IMR-90 (cell line): Measurements from ENCODE around the gene TNFRSF11A. TPM values are rescaled to one million over a fixed set of nuclear protein-coding genes. Genes with fewer than 3 reads are reported as not detected.

Experiments used
- ATAC-seq: fragments of 200-7000 bp; cut with Tn5 transposase; 2 replicates; pipeline ENCODE4 v1.9.1; 2020; ENCODE audit warnings: low read depth, mild to moderate bottlenecking, moderate library complexity
- BruUV-seq: library from RNA; stranded (reverse); fragments of 400-500 nt; replicated peaks from 2 replicates; lab custom pipeline; 2021; lab: Mats Ljungman, UMichigan
- CTCF ChIA-PET: fragments of 300-600 bp; formaldehyde crosslinking; extraction: SDS; loops from one replicate; lab custom pipeline; 2021; ENCODE audit warnings: antibody characterized with exemption; lab: Yijun Ruan, JAX
- POLR2A ChIA-PET: fragments of 300-600 bp; sonication (Branson Sonifier 250); formaldehyde crosslinking; loops from one replicate; lab custom pipeline; 2022; ENCODE audit warnings: antibody characterized with exemption; ENCODE audit not compliant: unreplicated experiment; lab: Charles Lee
- DNase-seq: peaks from one replicate; pipeline ENCODE4 v3.0.0; 2013
- H2AFZ ChIP-seq: replicated peaks from 2 replicates; pipeline ENCODE3; 2013; ENCODE audit warnings: low read length, mild to moderate bottlenecking; ENCODE audit not compliant: poor library complexity
- H2AK5ac ChIP-seq: 2 replicates; pipeline ENCODE4 v1.6.1; 2013; ENCODE audit warnings: low read depth, low read length, inconsistent platforms
- H2AK9ac ChIP-seq: replicated peaks from 2 replicates; pipeline ENCODE3; 2013; ENCODE audit warnings: mild to moderate bottlenecking, low read depth, low read length, moderate library complexity; ENCODE audit not compliant: poor library complexity
- H2BK120ac ChIP-seq: 2 replicates; pipeline ENCODE4 v1.6.1; 2013; ENCODE audit warnings: low read depth, low read length, inconsistent platforms
- H2BK15ac ChIP-seq: 3 replicates; pipeline ENCODE4 v1.6.1; 2013; ENCODE audit warnings: low read depth, low read length, inconsistent platforms
- H2BK20ac ChIP-seq: 2 replicates; pipeline ENCODE4 v1.6.1; 2013; ENCODE audit warnings: low read depth, mild to moderate bottlenecking, inconsistent platforms, low read length, moderate library complexity
- H2BK5ac ChIP-seq: 2 replicates; pipeline ENCODE4 v1.6.1; 2013; ENCODE audit warnings: mild to moderate bottlenecking, low read depth, low read length, inconsistent platforms; ENCODE audit not compliant: poor library complexity, severe bottlenecking
- H3K14ac ChIP-seq: replicated peaks from 2 replicates; pipeline ENCODE4 v1.6.1; 2013; ENCODE audit warnings: low read depth, low read length, inconsistent platforms
- H3K18ac ChIP-seq: 2 replicates; pipeline ENCODE4 v1.6.1; 2013; ENCODE audit warnings: low read depth, low read length, control low read depth
- H3K23ac ChIP-seq: 2 replicates; pipeline ENCODE4 v1.6.1; 2013; ENCODE audit warnings: low read depth, low read length, inconsistent platforms
- H3K27ac ChIP-seq: 2 replicates; pipeline ENCODE4 v1.5.1; 2013; ENCODE audit warnings: mild to moderate bottlenecking, control low read depth, low read length; ENCODE audit not compliant: insufficient read depth
- H3K27me3 ChIP-seq: 2 replicates; pipeline ENCODE4 v1.6.1; 2013; ENCODE audit warnings: low read length; ENCODE audit not compliant: control insufficient read depth, insufficient read depth
- H3K36me3 ChIP-seq: 2 replicates; pipeline ENCODE4 v1.6.1; 2013; ENCODE audit warnings: low read length, mixed read lengths; ENCODE audit not compliant: control insufficient read depth, insufficient read depth
- H3K4ac ChIP-seq: 2 replicates; pipeline ENCODE4 v1.6.1; 2013; ENCODE audit warnings: low read depth, low read length, inconsistent platforms
- H3K4me1 ChIP-seq: 2 replicates; pipeline ENCODE4 v1.6.1; 2013; ENCODE audit warnings: low read length, mixed read lengths; ENCODE audit not compliant: control insufficient read depth, insufficient read depth
- H3K4me2 ChIP-seq: 2 replicates; pipeline ENCODE4 v1.6.1; 2013; ENCODE audit warnings: low read depth, mild to moderate bottlenecking, control low read depth, low read length, moderate library complexity
- H3K4me3 ChIP-seq: 2 replicates; pipeline ENCODE4 v1.5.1; 2013; ENCODE audit warnings: low read depth, mild to moderate bottlenecking, control low read depth, low read length, moderate library complexity; ENCODE audit not compliant: insufficient read depth
- H3K56ac ChIP-seq: 2 replicates; pipeline ENCODE4 v1.6.1; 2013; ENCODE audit warnings: low read length, inconsistent platforms; ENCODE audit not compliant: insufficient read depth; ENCODE audit errors: extremely low read depth
- H3K79me1 ChIP-seq, 2 experiments: 2 replicates each; pipeline ENCODE4 v1.6.1; 2013; ENCODE audit warnings: low read length in 2 of 2, inconsistent platforms in 1 of 2, low read depth in 1 of 2
- H3K9ac ChIP-seq: 2 replicates; pipeline ENCODE4 v1.6.1; 2013; ENCODE audit warnings: low read depth, low read length, control low read depth
- H3K9me1 ChIP-seq: 2 replicates; pipeline ENCODE4 v1.6.1; 2013; ENCODE audit warnings: low read length, inconsistent platforms; ENCODE audit not compliant: insufficient read depth
- H3K9me3 ChIP-seq: 2 replicates; pipeline ENCODE4 v1.6.1; 2013; ENCODE audit warnings: low read length; ENCODE audit not compliant: control insufficient read depth, insufficient read depth
- H4K20me1 ChIP-seq: 2 replicates; pipeline ENCODE4 v1.6.1; 2013; ENCODE audit warnings: low read length, inconsistent platforms; ENCODE audit not compliant: insufficient read depth
- H4K5ac ChIP-seq: 2 replicates; pipeline ENCODE4 v1.6.1; 2013; ENCODE audit warnings: mild to moderate bottlenecking, low read depth, low read length, control low read depth
- H4K8ac ChIP-seq, 2 experiments: 2 replicates each; pipeline ENCODE4 v1.6.1; 2013; ENCODE audit warnings: low read depth in 2 of 2, low read length in 2 of 2, control low read depth in 1 of 2, inconsistent platforms in 1 of 2
- H4K91ac ChIP-seq: 2 replicates; pipeline ENCODE4 v1.6.1; 2013; ENCODE audit warnings: low read depth, low read length, inconsistent platforms; ENCODE audit not compliant: insufficient read depth
- BHLHE40 ChIP-seq: fragments of 150-350 bp; IDR thresholded peaks from 2 replicates; pipeline ENCODE4 v1.6.1; 2016; ENCODE audit warnings: mild to moderate bottlenecking, low read depth, low read length
- CHD1 ChIP-seq: IDR thresholded peaks from 2 replicates; pipeline ENCODE4 v1.6.1; 2012; ENCODE audit warnings: low read depth, low read length, improper control_type of control experiment
- CTCF ChIP-seq: conservative IDR thresholded peaks from 2 replicates; pipeline ENCODE4 v1.5.1; 2012; ENCODE audit warnings: mild to moderate bottlenecking, low read depth, low read length, improper control_type of control experiment
- ELK1 ChIP-seq: fragments of 150-350 bp; IDR thresholded peaks from 2 replicates; pipeline ENCODE4 v1.6.1; 2016; ENCODE audit warnings: low read depth, mild to moderate bottlenecking, low read length, moderate library complexity, borderline replicate concordance
- FOS ChIP-seq: fragments of 150-350 bp; IDR thresholded peaks from 2 replicates; pipeline ENCODE4 v1.6.1; 2016; ENCODE audit warnings: low read depth, low read length
- MAFK ChIP-seq: IDR thresholded peaks from 2 replicates; pipeline ENCODE4 v1.6.1; 2012; ENCODE audit warnings: low read depth, low read length, improper control_type of control experiment
- MAZ ChIP-seq: IDR thresholded peaks from 2 replicates; pipeline ENCODE4 v1.6.1; 2012; ENCODE audit warnings: low read depth, mild to moderate bottlenecking, low read length, improper control_type of control experiment, moderate library complexity, borderline replicate concordance
- MXI1 ChIP-seq: IDR thresholded peaks from 2 replicates; pipeline ENCODE4 v1.6.1; 2012; ENCODE audit warnings: low read depth, mild to moderate bottlenecking, low read length, moderate library complexity, borderline replicate concordance
- NFE2L2 ChIP-seq: fragments of 150-350 bp; IDR thresholded peaks from 2 replicates; pipeline ENCODE4 v1.6.1; 2016; ENCODE audit warnings: low read depth, mild to moderate bottlenecking, low read length
- POLR2A ChIP-seq: IDR thresholded peaks from 2 replicates; pipeline ENCODE4 v1.6.1; 2012; ENCODE audit warnings: mild to moderate bottlenecking, low read depth, low read length
- RAD21 ChIP-seq: IDR thresholded peaks from 2 replicates; pipeline ENCODE4 v1.6.1; 2012; ENCODE audit warnings: low read length, improper control_type of control experiment
- RCOR1 ChIP-seq: IDR thresholded peaks from 2 replicates; pipeline ENCODE4 v1.6.1; 2012; ENCODE audit warnings: mild to moderate bottlenecking, low read length, improper control_type of control experiment; ENCODE audit not compliant: insufficient replicate concordance
- RFX5 ChIP-seq: IDR thresholded peaks from 2 replicates; pipeline ENCODE4 v1.8.0; 2012; ENCODE audit warnings: low read depth, mild to moderate bottlenecking, low read length, moderate library complexity
- SMC3 ChIP-seq: fragments of 150-350 bp; IDR thresholded peaks from 2 replicates; pipeline ENCODE4 v1.6.1; 2016; ENCODE audit warnings: low read depth, mild to moderate bottlenecking, antibody characterized with exemption, low read length, moderate library complexity
- USF2 ChIP-seq: fragments of 150-350 bp; IDR thresholded peaks from 2 replicates; pipeline ENCODE4 v1.6.1; 2017; ENCODE audit warnings: mild to moderate bottlenecking, antibody characterized with exemption, low read length, low read depth
- WGBS, 2 experiments: methylation state at CpG; one replicate each; pipeline versions ENCODE4 v1.1.5 to v1.1.7; 2013; ENCODE audit warnings: missing lambda C conversion rate in 2 of 2; ENCODE audit not compliant: insufficient read length in 1 of 2; ENCODE audit errors: extremely low coverage in 2 of 2; 5-methylcytosine and 5-hydroxymethylcytosine counted together
- dilution Hi-C: fragments of 300-500 bp; cut with HindIII; formaldehyde crosslinking; loops from one replicate; pipeline ENCODE4 v1.14.3; 2018; ENCODE audit warnings: low sequenced_read_pairs; ENCODE audit not compliant: unreplicated experiment
- in situ Hi-C: fragments of 300-500 bp; cut with MboI; formaldehyde crosslinking; loops from 3 replicates; pipeline ENCODE4 v1.14.3; 2019; ENCODE audit warnings: low sequenced_read_pairs, inconsistent platforms, mixed read lengths
- intact Hi-C: fragments of 100-400 bp; cut with micrococcal nuclease; formaldehyde crosslinking; loops from 2 replicates; pipeline ENCODE4 v1.10.0; 2022
- polyA plus RNA-seq, 3 experiments: library from polyadenylated mRNA; depleted of rRNA; stranded (reverse); fragments of >200 nt; gene quantifications; 2 replicates each; pipeline ENCODE4 v1.2.3, GENCODE V29; 2012; ENCODE audit warnings: low replicate concordance in 1 of 3
- total RNA-seq: library from RNA; depleted of rRNA; stranded (reverse); fragments of >200 nt; gene quantifications from 2 replicates; pipeline ENCODE4 v1.2.3, GENCODE V29; 2012

Gene TNFRSF11A
- total and polyA plus RNA-seq, 2 of the 4 experiments (the other 2 are of a cell fraction): under 0.01 TPM; not detected in 1

GRCh38 chr18:62402342-62402948 is 77.3 kb downstream of the TNFRSF11A start:
- Histone ChIP-seq H2AFZ (no peak overlapping the region), H3K4ac (no peak overlapping the region), H4K5ac (no peak overlapping the region), H3K9me1 (no peaks in the 10 kb centered on the region), H3K4me3 (no peak overlapping the region), H3K4me2 (no peak overlapping the region), H3K56ac (no peak overlapping the region), H2BK5ac (no peak overlapping the region), H3K9me3 (no peaks in the 10 kb centered on the region), H4K8ac (no peak overlapping the region), H3K18ac (no peak overlapping the region), H4K20me1 (no peaks in the 10 kb centered on the region), H2BK15ac (no peak overlapping the region), H2AK5ac (no peak overlapping the region), H3K4me1 (no peaks in the 10 kb centered on the region), H3K14ac (no peak overlapping the region), H2BK20ac (no peak overlapping the region), H3K27me3 (peaks cover 6% of the 10 kb centered on the region), H3K27ac (no peak overlapping the region), H3K23ac (no peak overlapping the region), H3K9ac (no peak overlapping the region), H3K79me1 (no peaks in the 10 kb centered on the region), H2AK9ac (no peak overlapping the region), H3K36me3 (no peaks in the 10 kb centered on the region), H2BK120ac (no peak overlapping the region), H4K91ac (no peak overlapping the region)
- ChIA-PET POLR2A (no interaction called here), CTCF (interaction anchor here (0.8 kb wide), 1 partner anchor 112 kb away, joined by 4 read pairs; no protein-coding TSS in a partner anchor)
- intact Hi-C loops: no loop called here
- 71% methylated on average over 1 of the region's 6 CpGs; no CpG with 5 or more reads in 1 of the 2 experiments for WGBS, 2 experiments
- DNase-seq (no peak), ATAC-seq (no peak)
- dilution Hi-C loops: no loop called here
- in situ Hi-C loops: no loop called here
- TF ChIP-seq CHD1 (no peak), SMC3 (no peak), RCOR1 (no peak), POLR2A (no peak), BHLHE40 (no peak), FOS (no peak), CTCF (no peak), ELK1 (no peak), RFX5 (no peak), USF2 (no peak), RAD21 (no peak), MAZ (no peak), MAFK (no peak), NFE2L2 (no peak), MXI1 (no peak)
- no TSS peak for BruUV-seq
